Measurements from ENCODE around the gene LDHAL6A. TPM values are rescaled to one million over a fixed set of nuclear protein-coding genes. Genes with fewer than 3 reads are reported as not detected.

Gene LDHAL6A
- total RNA-seq, 4 donors from 2014 or later = not detected

DNA sequence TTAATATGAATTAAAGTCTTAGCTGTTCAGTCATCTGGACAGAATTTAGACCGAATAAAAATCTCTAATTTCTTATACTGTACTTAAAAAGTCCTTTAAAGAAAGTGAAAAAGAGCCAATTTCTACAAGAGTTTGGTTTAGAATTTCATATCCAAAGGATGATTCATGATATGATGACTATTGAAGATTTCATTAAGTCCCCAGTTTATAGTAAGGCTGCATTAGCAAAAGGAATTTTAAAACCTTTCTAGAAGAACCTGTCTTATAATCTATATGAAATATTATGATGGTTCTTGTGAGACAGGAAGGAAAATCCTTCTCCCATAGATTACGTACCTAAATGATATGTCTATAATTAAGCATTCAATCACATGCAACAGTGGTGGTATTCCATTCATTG is 36.3 kb downstream of the LDHAL6A start:
- TF ChIP-seq POLR2A (IDR thresholded peaks at IDR 0.05) = no peak
- TF ChIP-seq, protein P1, sequence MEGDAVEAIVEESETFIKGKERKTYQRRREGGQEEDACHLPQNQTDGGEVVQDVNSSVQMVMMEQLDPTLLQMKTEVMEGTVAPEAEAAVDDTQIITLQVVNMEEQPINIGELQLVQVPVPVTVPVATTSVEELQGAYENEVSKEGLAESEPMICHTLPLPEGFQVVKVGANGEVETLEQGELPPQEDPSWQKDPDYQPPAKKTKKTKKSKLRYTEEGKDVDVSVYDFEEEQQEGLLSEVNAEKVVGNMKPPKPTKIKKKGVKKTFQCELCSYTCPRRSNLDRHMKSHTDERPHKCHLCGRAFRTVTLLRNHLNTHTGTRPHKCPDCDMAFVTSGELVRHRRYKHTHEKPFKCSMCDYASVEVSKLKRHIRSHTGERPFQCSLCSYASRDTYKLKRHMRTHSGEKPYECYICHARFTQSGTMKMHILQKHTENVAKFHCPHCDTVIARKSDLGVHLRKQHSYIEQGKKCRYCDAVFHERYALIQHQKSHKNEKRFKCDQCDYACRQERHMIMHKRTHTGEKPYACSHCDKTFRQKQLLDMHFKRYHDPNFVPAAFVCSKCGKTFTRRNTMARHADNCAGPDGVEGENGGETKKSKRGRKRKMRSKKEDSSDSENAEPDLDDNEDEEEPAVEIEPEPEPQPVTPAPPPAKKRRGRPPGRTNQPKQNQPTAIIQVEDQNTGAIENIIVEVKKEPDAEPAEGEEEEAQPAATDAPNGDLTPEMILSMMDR (IDR thresholded peaks at IDR 0.05) = no peak
- intact Hi-C loops (cut with DNase I; ENCODE audit: low total_unique reads) = no loop called here
- WGBS, 2 donors = 95 to 98% methylated on average over 2 of the region's 2 CpGs

DNA sequence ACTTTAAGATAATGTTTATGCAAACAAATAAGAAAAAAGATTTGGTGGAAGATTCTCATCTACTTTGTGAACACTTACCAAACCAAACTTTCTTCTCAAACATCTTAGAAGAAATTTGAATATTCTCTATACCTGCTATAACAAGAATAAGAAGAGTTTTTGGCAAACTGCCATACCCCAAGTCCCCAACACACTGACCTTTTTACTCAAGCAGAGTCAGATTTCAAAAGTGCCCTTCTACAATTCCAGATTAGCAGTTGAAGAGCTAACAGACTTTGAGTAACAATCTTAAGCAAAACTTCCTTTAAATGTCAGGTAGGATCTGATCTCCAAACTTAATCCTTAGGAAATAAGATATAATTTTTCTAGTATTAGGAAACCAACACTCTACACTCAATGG is 37.2 kb downstream of the LDHAL6A start:
- TF ChIP-seq, protein P1 (IDR thresholded peaks at IDR 0.05) = no peak
- TF ChIP-seq POLR2A (IDR thresholded peaks at IDR 0.05) = no peak
- intact Hi-C loops (cut with DNase I; ENCODE audit: low total_unique reads) = no loop called here
- no peak for DNase-seq (ENCODE audit: low spot score in 2 of 2)
- H3K4me3 ChIP-seq (ENCODE audit: low read depth, poor library complexity, severe bottlenecking) = no peak overlapping the region

More for the DNA sequence above, 36.3 kb downstream of the LDHAL6A start:
- DNase-seq (ENCODE audit: low spot score in 2 of 2) = no peak
- H3K4me3 ChIP-seq (ENCODE audit: low read depth, poor library complexity, severe bottlenecking) = no peak overlapping the region

DNA sequence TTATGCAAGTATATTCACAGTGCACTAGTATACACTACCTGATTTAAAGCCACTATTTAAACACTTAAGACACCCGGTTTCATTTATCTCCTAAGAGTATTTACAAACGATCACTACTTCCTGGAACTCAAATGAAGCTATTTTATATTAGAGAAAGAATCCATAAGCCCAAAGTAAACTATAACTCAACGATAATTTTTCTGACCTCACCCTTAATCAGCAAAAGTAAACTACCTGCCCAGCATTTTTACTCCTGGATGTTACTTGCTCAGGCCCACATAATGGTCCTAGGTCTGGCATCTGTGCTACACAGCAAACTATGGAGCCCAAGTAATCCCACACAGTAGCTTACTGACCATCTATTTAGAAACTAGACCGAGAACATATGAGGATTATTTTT is 37.7 kb downstream of the LDHAL6A start:
- no peak overlapping the region for H3K4me3 ChIP-seq (ENCODE audit: low read depth, poor library complexity, severe bottlenecking)
- intact Hi-C loops (cut with DNase I; ENCODE audit: low total_unique reads) = no loop called here
- WGBS, 2 donors = 89 to 92% methylated on average over 4 of the region's 4 CpGs
- no peak for DNase-seq (ENCODE audit: low spot score in 2 of 2)
- TF ChIP-seq, protein P1 (IDR thresholded peaks at IDR 0.05) = no peak
- no peak for TF ChIP-seq POLR2A (IDR thresholded peaks at IDR 0.05)

DNA sequence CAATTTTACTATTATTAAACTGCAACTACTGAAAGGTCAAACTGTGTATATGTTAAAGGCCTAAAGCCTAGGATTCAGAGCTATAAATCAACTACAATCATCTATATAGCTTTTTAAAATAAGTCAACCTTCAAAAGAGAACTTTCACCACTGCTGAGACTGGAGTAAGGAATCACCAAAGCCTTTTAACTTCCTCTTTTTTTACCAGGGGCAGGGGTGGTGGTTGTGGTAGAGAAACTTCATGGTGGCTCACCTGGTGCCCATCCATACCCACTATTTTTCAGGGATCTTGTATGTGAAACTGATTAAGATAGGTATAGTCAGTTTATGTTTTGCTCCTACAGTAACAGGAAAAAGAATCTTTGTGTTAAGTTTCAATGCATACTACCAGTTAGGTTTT is 39.6 kb downstream of the LDHAL6A start:
- no peak for TF ChIP-seq POLR2A (IDR thresholded peaks at IDR 0.05)
- no peak for DNase-seq (ENCODE audit: low spot score in 2 of 2)
- intact Hi-C loops (cut with DNase I; ENCODE audit: low total_unique reads) = no loop called here
- no peak overlapping the region for H3K4me3 ChIP-seq (ENCODE audit: low read depth, poor library complexity, severe bottlenecking)

DNA sequence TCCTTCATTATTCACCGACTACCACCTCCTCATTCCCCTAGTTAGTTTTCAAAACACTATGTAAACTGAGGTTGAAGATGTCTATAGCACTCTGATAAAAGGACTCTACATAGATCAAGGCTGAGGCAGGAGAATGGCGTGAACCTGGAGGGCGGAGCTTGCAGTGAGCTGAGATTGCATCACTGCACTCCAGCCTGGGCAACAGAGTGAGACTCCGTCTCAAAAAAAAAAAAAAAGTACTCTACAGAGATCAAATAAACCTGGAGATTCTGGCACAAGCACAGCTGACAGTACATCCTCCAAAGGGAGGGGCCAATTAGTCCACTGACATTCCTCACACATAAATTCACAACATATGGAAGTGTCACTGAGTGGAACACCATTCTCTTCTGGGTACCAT is 40.0 kb downstream of the LDHAL6A start:
- DNase-seq (ENCODE audit: low spot score in 2 of 2) = no peak
- H3K4me3 ChIP-seq (ENCODE audit: low read depth, poor library complexity, severe bottlenecking) = no peak overlapping the region
- TF ChIP-seq, protein P1 (IDR thresholded peaks at IDR 0.05) = no peak
- no peak for TF ChIP-seq POLR2A (IDR thresholded peaks at IDR 0.05)
- WGBS, 2 donors = 71 to 77% methylated on average over 4 of the region's 4 CpGs
- intact Hi-C loops (cut with DNase I; ENCODE audit: low total_unique reads) = no loop called here

DNA sequence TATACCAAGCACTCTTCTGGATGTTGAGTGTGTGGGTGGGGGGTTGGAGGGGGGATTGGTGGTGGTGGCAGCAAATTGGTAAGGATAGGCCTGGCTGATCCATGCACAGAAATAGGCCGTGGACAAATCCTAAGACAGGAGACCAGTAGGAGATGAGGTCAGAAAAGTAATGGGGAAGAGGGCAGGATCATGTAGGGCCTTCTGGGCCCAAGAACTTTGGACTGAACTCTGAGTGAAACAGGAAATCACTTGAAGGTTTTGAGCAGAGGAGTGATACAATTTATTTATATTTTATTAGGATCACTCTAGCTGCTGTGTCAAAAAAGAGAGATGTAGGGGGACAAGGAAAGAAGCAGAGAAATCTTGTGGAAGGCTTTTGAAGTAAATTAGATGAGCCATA is 42.4 kb downstream of the LDHAL6A start:
- no peak overlapping the region for H3K4me3 ChIP-seq (ENCODE audit: low read depth, poor library complexity, severe bottlenecking)
- intact Hi-C loops (cut with DNase I; ENCODE audit: low total_unique reads) = no loop called here
- DNase-seq (ENCODE audit: low spot score in 2 of 2) = no peak
- no peak for TF ChIP-seq POLR2A (IDR thresholded peaks at IDR 0.05)
- TF ChIP-seq, protein P1 (IDR thresholded peaks at IDR 0.05) = no peak
- 81 to 86% methylated on average over 1 of the region's 1 CpG for WGBS, 2 donors

Measured in lower leg skin (tissue), 4 donors.